Activated B cell treated with CpG ODN at 0.5 μM for 24 hours (primary cell): ENCODE data around the gene WNT1. TPM values are rescaled to one million over a fixed set of nuclear protein-coding genes. Genes with fewer than 3 reads are reported as not detected.

Experiments
- ATAC-seq: fragments of 200-7000 bp; cut with Tn5 transposase; one replicate; pipeline ENCODE4 v1.10.0; 2021; ENCODE audit warnings: low read depth, mild to moderate bottlenecking, moderate library complexity
- CTCF ChIA-PET: fragments of 350-600 bp; sonication (Branson Sonifier 250); formaldehyde crosslinking; loops from one replicate; lab custom pipeline; 2021; ENCODE audit warnings: antibody characterized with exemption; lab: Charles Lee
- POLR2A ChIA-PET: fragments of 350-600 bp; sonication (Branson Sonifier 250); formaldehyde crosslinking; loops from one replicate; lab custom pipeline; 2021; ENCODE audit warnings: antibody characterized with exemption; lab: Charles Lee
- DNase-seq: peaks from one replicate; pipeline ENCODE4 v3.0.0; 2022
- H3K27ac Mint-ChIP-seq: one replicate; pipeline ENCODE4 v1.8.0; 2020; ENCODE audit warnings: mixed read lengths
- H3K27me3 Mint-ChIP-seq: one replicate; pipeline ENCODE4 v1.8.0; 2021; ENCODE audit warnings: mixed read lengths
- H3K36me3 Mint-ChIP-seq: one replicate; pipeline ENCODE4 v1.8.0; 2021; ENCODE audit warnings: low read depth, mixed read lengths
- H3K4me1 Mint-ChIP-seq: one replicate; pipeline ENCODE4 v1.8.0; 2021; ENCODE audit warnings: mixed read lengths
- H3K4me3 Mint-ChIP-seq: one replicate; pipeline ENCODE4 v1.8.0; 2020; ENCODE audit warnings: mild to moderate bottlenecking, mixed read lengths
- H3K9me3 Mint-ChIP-seq: one replicate; pipeline ENCODE4 v1.8.0; 2020; ENCODE audit warnings: mixed read lengths
- intact Hi-C: fragments of 100-400 bp; cut with micrococcal nuclease; formaldehyde crosslinking; loops from one replicate; pipeline ENCODE4 v1.15.1; 2024
- total RNA-seq: library from RNA; stranded (reverse); gene quantifications from 2 replicates; pipeline ENCODE4 v1.2.3, GENCODE V29; 2022
- TF ChIP-seq, protein P1 (sequence below): fragments of 200-600 bp; IDR thresholded peaks from one replicate; pipeline ENCODE4 v1.8.0; 2022; ENCODE audit warnings: antibody characterized with exemption, mild to moderate bottlenecking

The WNT1 gene
- total RNA-seq, 1 donor from 2014 or later = not detected

DNA sequence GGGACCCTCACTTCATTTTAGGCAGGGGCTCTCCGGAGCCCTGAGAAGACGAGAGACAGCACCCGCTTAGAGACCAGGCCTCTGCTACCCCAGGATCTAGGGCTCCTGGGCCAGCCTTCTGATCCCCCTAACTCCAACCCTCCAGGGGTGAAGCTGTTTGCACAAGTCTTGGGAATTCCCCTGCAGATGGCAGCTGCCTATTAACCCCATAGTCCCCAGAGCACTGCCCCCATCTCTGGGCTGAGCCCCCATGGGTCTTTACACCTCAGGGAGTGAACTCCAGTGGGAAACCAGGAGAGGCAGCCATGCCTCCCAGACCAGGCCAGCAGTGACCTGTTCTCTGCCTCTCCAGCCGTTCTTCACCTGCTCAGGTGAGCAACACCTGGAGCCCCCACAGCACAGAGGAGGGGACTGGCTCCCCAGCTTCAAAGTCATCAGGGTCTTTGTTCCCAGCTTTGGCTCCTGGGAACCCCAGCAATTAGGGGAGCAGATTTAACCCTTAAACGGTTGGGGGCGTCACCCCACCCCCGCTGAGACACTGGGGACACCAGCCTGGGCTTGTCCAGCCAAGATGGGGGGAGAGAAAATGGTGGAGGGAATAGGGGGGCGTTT is 8.9 kb upstream of the WNT1 start:
- no peak for DNase-seq
- no peaks in the 10 kb centered on the region for H3K9me3 Mint-ChIP-seq
- H3K4me3 Mint-ChIP-seq = peak overlapping the region; percentile 4
- no peak overlapping the region for H3K27ac Mint-ChIP-seq
- no peaks in the 10 kb centered on the region for H3K36me3 Mint-ChIP-seq
- peaks cover 37% of the 10 kb centered on the region for H3K4me1 Mint-ChIP-seq
- peaks cover 28% of the 10 kb centered on the region for H3K27me3 Mint-ChIP-seq
- CTCF ChIA-PET = interaction anchor here (1.0 to 2.8 kb wide), 5 partner anchors 10 to 120 kb away, joined by 3 to 11 read pairs (median 5); partner anchors contain the start of gene ARF3
- ATAC-seq = no peak
- intact Hi-C loops = loop anchor here (1.0 kb wide), 1 partner anchor 12 kb away; the partner anchor contains the start of gene ARF3
- TF ChIP-seq, protein P1, sequence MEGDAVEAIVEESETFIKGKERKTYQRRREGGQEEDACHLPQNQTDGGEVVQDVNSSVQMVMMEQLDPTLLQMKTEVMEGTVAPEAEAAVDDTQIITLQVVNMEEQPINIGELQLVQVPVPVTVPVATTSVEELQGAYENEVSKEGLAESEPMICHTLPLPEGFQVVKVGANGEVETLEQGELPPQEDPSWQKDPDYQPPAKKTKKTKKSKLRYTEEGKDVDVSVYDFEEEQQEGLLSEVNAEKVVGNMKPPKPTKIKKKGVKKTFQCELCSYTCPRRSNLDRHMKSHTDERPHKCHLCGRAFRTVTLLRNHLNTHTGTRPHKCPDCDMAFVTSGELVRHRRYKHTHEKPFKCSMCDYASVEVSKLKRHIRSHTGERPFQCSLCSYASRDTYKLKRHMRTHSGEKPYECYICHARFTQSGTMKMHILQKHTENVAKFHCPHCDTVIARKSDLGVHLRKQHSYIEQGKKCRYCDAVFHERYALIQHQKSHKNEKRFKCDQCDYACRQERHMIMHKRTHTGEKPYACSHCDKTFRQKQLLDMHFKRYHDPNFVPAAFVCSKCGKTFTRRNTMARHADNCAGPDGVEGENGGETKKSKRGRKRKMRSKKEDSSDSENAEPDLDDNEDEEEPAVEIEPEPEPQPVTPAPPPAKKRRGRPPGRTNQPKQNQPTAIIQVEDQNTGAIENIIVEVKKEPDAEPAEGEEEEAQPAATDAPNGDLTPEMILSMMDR = no peak
- POLR2A ChIA-PET = interaction anchor here (0.7 to 3.7 kb wide), 6 partner anchors 10 to 898 kb away, joined by 3 to 31 read pairs (median 6); partner anchors contain the start of genes ARF3, FKBP11 and TUBA1B

DNA sequence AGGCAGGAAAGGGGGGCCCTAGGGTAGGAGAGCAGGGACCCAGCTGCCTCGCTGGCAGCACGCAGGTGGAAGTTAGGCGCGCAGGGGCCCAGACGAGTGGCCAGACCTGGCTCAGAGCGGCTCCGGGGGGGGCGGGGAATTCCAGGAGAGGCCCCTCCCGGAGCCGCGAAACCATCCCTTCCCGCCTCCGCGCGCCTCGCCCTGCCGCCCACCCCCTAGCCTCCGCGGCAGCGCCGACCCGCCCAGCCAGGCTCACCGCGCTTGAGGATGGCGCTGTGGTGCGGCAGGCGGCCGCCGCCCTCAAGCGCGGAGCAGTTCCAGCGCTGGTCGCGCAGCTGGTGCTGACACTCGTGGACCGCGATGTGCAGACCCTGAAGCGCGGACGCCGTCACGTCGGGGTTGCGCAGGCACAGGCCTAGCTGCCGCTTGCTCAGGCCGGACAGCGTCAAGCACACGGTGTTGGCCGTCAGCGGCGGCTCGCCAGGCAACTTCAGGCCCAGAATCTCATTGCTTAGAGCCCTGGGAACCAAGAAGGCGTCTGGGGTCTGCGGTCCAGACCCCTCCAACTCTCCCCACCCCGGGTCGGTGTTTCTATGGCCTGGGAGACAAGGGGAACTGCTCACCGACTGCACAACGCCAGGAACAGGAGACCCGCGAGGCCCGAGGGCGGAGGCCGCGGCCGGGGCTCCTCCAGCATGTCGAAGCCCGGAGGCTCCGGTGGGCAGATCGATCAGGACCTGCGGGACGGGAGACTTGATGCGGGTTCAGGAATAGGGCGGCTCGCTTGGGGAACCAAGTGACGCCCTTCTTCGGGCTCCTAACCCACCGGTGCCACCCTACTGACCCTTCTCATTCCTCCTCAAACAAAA is 8.1 kb upstream of the WNT1 start:
- Mint-ChIP-seq H3K4me1 (peaks cover 37% of the 10 kb centered on the region), H3K4me3 (peak overlapping the region; percentile 55), H3K27ac (no peak overlapping the region), H3K9me3 (no peaks in the 10 kb centered on the region), H3K36me3 (no peaks in the 10 kb centered on the region), H3K27me3 (peaks cover 33% of the 10 kb centered on the region)
- intact Hi-C loops = loop anchor here (1.0 kb wide), 2 partner anchors 8 to 13 kb away; partner anchors contain the start of genes ARF3 and WNT1
- ChIA-PET CTCF (interaction anchor here (2.1 to 2.8 kb wide), 3 partner anchors 9 to 18 kb away, joined by 5 to 11 read pairs (median 7); partner anchors contain the start of gene ARF3), POLR2A (interaction anchor here (0.7 to 2.0 kb wide), 5 partner anchors 9 to 898 kb away, joined by 3 to 6 read pairs (median 5); partner anchors contain the start of genes ARF3, FKBP11 and TUBA1B)
- DNase-seq (no peak), ATAC-seq (peak; percentile 63)
- TF ChIP-seq, protein P1 = no peak

DNA sequence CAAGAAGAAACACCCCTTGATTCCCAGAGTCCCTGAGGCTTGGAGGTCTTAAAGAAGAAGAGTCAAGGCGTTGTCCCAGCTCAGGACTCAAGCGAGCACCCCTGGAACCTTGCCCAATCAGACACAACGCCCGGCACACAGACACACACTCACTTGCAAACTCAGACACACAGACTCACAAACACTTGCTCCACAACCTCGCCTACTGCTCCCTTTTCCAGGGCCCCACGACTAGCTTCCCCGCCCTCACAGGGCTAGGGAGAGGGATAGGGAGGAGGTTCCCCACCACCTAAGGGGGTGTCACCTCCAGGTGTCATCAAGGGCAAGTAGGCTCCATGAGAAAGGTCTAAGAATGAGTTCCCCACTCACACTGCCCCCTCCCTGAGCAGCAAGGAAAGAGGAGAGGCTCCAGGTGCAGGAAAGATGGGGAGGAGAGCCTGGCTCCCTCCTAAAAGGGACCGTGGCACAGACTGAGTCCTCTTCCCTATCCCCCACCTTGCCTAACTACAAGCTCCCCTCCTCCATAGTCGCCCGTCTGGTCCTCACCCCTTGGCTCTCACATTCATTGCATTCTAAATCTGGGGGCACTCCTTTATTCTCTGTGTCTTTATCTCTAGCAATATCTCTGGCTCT is 7.3 kb upstream of the WNT1 start:
- DNase-seq (no peak), ATAC-seq (no peak)
- Mint-ChIP-seq H3K4me3 (peak overlapping the region; percentile 53), H3K9me3 (no peaks in the 10 kb centered on the region), H3K4me1 (peaks cover 34% of the 10 kb centered on the region), H3K27ac (no peak overlapping the region), H3K36me3 (no peaks in the 10 kb centered on the region), H3K27me3 (peaks cover 35% of the 10 kb centered on the region)
- ChIA-PET POLR2A (no interaction called here), CTCF (interaction anchor here (2.8 kb wide), 1 partner anchor 13 kb away, joined by 11 read pairs; the partner anchor contains the start of gene ARF3)
- TF ChIP-seq, protein P1 = no peak
- intact Hi-C loops = loop anchor here (1.0 kb wide), 1 partner anchor 7 kb away; the partner anchor contains the start of gene WNT1

DNA sequence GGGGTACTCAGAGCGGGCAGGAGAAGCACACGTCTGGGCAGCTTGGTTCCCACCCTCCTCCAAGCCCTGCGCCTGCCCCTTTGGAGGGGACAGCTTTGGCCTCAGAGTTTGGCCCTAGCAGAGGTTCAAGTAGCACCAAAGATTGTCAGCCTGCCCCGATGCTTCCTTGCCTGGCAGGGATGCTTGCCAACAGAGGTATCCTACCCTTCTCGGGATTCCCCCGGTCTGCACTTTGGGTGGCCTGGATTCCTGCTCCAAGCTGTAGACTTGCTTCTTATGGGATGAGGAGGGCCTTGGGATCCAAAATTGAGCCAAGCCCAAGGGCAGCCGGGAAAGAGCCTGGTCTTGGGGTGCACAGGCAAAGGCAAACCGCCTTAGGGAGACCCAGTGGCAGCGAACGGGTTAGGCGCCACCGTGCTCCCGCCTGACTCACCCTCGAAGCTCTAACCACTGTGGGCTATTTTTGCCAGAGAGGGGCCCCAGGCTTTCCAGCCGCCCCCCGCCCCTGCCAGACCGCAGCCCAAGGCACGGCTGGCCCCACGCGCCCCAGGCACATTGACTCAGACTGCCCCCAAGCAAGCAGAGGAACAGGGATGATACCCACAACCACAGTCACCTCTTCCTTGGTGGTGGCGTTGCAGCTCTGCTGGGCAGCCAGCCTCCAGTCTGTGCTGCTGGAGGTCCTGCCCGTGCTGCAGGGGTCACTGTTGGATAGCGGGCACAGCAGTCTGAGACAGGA is 5.7 kb upstream of the WNT1 start:
- ATAC-seq = no peak
- DNase-seq = no peak
- H3K36me3 Mint-ChIP-seq = no peaks in the 10 kb centered on the region
- ChIA-PET POLR2A (interaction anchor here (0.8 kb wide), 1 partner anchor 15 kb away, joined by 4 read pairs; the partner anchor contains the start of gene ARF3), CTCF (interaction anchor here (1.0 kb wide), 1 partner anchor 16 kb away, joined by 3 read pairs; no protein-coding TSS in a partner anchor)
- H3K9me3 Mint-ChIP-seq = no peaks in the 10 kb centered on the region
- no peak overlapping the region for H3K27ac Mint-ChIP-seq
- peaks cover 35% of the 10 kb centered on the region for H3K4me1 Mint-ChIP-seq
- H3K4me3 Mint-ChIP-seq = peak overlapping the region; percentile 62
- intact Hi-C loops = no loop called here
- TF ChIP-seq, protein P1 = no peak
- H3K27me3 Mint-ChIP-seq = peaks cover 45% of the 10 kb centered on the region
